Transverse colon (tissue), 3 donors: ENCODE results near the gene KRT13.

Experiments used
- CTCF ChIP-seq, 5 experiments: fragments of 200-600 bp in 3 of 5; fragments of 450-650 bp in 2 of 5; sonication (generic) in 3 of 5; IDR thresholded peaks; 1 replicate in 2 of 5; 2 replicates in 3 of 5; pipeline ENCODE4 v1.5.1; 2016 to 2017; ENCODE audit warnings: antibody characterized with exemption in 5 of 5, inconsistent platforms in 3 of 5, mild to moderate bottlenecking in 2 of 5, moderate library complexity in 1 of 5
- EP300 ChIP-seq: sonication (generic); formaldehyde crosslinking; IDR thresholded peaks from one replicate; pipeline ENCODE4 v1.6.1; 2017; ENCODE audit warnings: antibody characterized with exemption, low read depth
- POLR2A ChIP-seq: fragments of 450-650 bp; IDR thresholded peaks from one replicate; pipeline ENCODE4 v1.6.1; 2016; ENCODE audit warnings: antibody characterized with exemption, mild to moderate bottlenecking, moderate library complexity

GRCh38 chr17:41527063-41528023 lies 21.9 kb upstream of the KRT13 start:
- TF ChIP-seq EP300 (no peak), CTCF (IDR thresholded peaks at IDR 0.05) (no peak), POLR2A (no peak)
